Measurements from ENCODE around the gene SMAD3.

DNA sequence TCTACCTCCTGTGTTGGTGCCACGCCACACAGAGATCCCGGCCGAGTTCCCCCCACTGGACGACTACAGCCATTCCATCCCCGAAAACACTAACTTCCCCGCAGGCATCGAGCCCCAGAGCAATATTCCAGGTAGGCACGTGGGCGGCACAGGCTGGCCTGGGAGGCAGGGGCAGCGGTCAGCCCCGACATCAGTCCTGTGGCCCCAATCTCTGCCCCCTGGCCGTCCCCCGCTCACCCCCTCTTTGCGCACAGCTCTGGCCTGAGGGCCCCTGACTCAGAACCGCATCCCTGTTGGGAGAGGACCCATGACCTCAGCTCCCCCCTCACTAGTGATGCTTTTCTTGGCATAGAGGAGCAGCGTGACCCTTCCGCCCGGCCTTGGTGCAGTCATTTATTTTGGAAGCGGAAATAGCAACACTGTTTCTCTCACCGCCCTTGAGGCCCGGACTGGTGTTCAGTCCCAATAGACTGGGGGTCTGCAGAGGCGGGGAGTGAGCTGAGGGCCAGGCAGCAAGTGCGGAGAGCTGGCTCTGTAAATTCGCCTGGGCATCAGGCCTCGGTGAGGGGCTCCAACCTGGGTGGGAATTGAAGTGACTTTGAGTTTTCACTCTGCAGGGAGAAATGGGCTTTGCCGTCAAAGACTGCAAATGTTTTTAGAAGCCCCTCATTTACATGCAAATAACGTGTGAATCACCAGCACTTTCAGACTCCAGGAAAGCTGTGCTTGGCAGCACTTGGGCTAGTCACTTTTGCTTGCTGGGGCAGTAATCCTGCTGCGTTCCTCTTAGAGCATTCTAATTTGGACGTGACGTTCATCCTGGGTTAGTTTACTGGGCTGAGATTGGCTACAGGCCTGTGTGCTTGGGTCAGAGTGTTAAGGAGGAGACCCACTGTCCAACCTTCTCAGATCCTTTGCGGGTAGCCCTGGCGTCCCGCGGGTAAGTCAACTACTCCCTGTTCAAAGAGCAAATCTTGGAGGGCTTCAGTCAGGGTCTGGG is 100.2 kb downstream of the SMAD3 start:
- TF ChIP-seq, protein P1, sequence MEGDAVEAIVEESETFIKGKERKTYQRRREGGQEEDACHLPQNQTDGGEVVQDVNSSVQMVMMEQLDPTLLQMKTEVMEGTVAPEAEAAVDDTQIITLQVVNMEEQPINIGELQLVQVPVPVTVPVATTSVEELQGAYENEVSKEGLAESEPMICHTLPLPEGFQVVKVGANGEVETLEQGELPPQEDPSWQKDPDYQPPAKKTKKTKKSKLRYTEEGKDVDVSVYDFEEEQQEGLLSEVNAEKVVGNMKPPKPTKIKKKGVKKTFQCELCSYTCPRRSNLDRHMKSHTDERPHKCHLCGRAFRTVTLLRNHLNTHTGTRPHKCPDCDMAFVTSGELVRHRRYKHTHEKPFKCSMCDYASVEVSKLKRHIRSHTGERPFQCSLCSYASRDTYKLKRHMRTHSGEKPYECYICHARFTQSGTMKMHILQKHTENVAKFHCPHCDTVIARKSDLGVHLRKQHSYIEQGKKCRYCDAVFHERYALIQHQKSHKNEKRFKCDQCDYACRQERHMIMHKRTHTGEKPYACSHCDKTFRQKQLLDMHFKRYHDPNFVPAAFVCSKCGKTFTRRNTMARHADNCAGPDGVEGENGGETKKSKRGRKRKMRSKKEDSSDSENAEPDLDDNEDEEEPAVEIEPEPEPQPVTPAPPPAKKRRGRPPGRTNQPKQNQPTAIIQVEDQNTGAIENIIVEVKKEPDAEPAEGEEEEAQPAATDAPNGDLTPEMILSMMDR (conservative IDR thresholded peaks at IDR 0.05; ENCODE audit: low read length): no peak
- TF ChIP-seq EZH2phosphoT487 (IDR thresholded peaks at IDR 0.05; ENCODE audit: borderline replicate concordance, low read depth, low read length): no peak
